HG03159 (cell line): ENCODE data around the gene GMEB2.

Source experiments
- ATAC-seq: cut with Tn5 transposase; IDR thresholded peaks from one replicate; pipeline ENCODE4 v1.9.1; 2021; ENCODE audit warnings: mild to moderate bottlenecking, moderate library complexity; ENCODE audit not compliant: unreplicated experiment

Gene GMEB2

GRCh38 chr20:63547725-63548480, 79.0 kb downstream of the GMEB2 start, which contains the start of gene SRMS:
TSS of gene SRMS (minus strand) at chr20:63547749. CDS start at chr20:63547463, 286 bp downstream.
- no peak for ATAC-seq

GRCh38 chr20:63546956-63547724, 79.8 kb downstream of the GMEB2 start:
- no peak for ATAC-seq

GRCh38 chr20:63546256-63546955, 80.5 kb downstream of the GMEB2 start:
- ATAC-seq: no peak

GRCh38 chr20:63545814-63546213, 81.1 kb downstream of the GMEB2 start:
- ATAC-seq: no peak

- no peak for ATAC-seq
These were observed 81.9 kb downstream of the GMEB2 start for GRCh38 chr20:63544958-63545516.

- ATAC-seq: no peak
These were observed 82.5 kb downstream of the GMEB2 start for GRCh38 chr20:63544241-63544957.

- ATAC-seq: no peak
These were observed 83.2 kb downstream of the GMEB2 start for GRCh38 chr20:63543733-63544132.

GRCh38 chr20:63543131-63543530, 83.8 kb downstream of the GMEB2 start:
- no peak for ATAC-seq

- ATAC-seq: no peak
These were observed 84.2 kb downstream of the GMEB2 start for GRCh38 chr20:63542696-63543095.

- ATAC-seq: no peak
These were observed 84.8 kb downstream of the GMEB2 start for GRCh38 chr20:63542031-63542559.

GRCh38 chr20:63541371-63541770, 85.5 kb downstream of the GMEB2 start:
- no peak for ATAC-seq

GRCh38 chr20:63540417-63541186, 86.3 kb downstream of the GMEB2 start:
- no peak for ATAC-seq

GRCh38 chr20:63539441-63540370, 87.2 kb downstream of the GMEB2 start:
- ATAC-seq: no peak

- ATAC-seq: no peak
These were observed 87.8 kb downstream of the GMEB2 start for GRCh38 chr20:63539092-63539430.

GRCh38 chr20:63538204-63539091, 88.5 kb downstream of the GMEB2 start:
- ATAC-seq: peak; percentile 3
